GM19025 (cell line): Measurements from ENCODE around the gene UNC5A.

Experiments used
- ATAC-seq: cut with Tn5 transposase; IDR thresholded peaks from one replicate; pipeline ENCODE4 v1.9.1; 2021; ENCODE audit warnings: mild to moderate bottlenecking, low read depth, moderate library complexity; ENCODE audit not compliant: unreplicated experiment

Gene UNC5A

GRCh38 chr5:176889321-176890280, 79.2 kb downstream of the UNC5A start:
- ATAC-seq, result no peak

- ATAC-seq, result no peak
Measured at GRCh38 chr5:176890455-176891330, 80.3 kb downstream of the UNC5A start.

GRCh38 chr5:176891331-176891958, 81.1 kb downstream of the UNC5A start:
- ATAC-seq, result no peak

GRCh38 chr5:176892663-176893062, 82.3 kb downstream of the UNC5A start:
- ATAC-seq, result no peak

- ATAC-seq, result no peak
Measured at GRCh38 chr5:176894298-176894697, 83.9 kb downstream of the UNC5A start.

- ATAC-seq, result no peak
Measured at GRCh38 chr5:176895831-176896230, 85.5 kb downstream of the UNC5A start.

GRCh38 chr5:176897263-176897662, 86.9 kb downstream of the UNC5A start:
- ATAC-seq, result no peak

GRCh38 chr5:176899296-176899891, 89.0 kb downstream of the UNC5A start, which contains the start of gene HK3:
HK3 (minus strand) TSS chr5:176899346; CDS start chr5:176896159, 3,187 bp downstream.
- ATAC-seq, result no peak

GRCh38 chr5:176899946-176900779, 89.8 kb downstream of the UNC5A start:
- ATAC-seq, result no peak

- ATAC-seq, result no peak
Measured at GRCh38 chr5:176900780-176901204, 90.4 kb downstream of the UNC5A start.

GRCh38 chr5:176901260-176902101, 91.1 kb downstream of the UNC5A start:
- peak; percentile 64 for ATAC-seq

- no peak for ATAC-seq
Measured at GRCh38 chr5:176902102-176902814, 91.9 kb downstream of the UNC5A start.

- ATAC-seq, result no peak
Measured at GRCh38 chr5:176902911-176903664, 92.7 kb downstream of the UNC5A start.

GRCh38 chr5:176904276-176904675, 93.9 kb downstream of the UNC5A start:
- ATAC-seq, result no peak

GRCh38 chr5:176906126-176906525, 95.8 kb downstream of the UNC5A start:
- ATAC-seq, result no peak

GRCh38 chr5:176906796-176907195, 96.4 kb downstream of the UNC5A start:
- ATAC-seq, result no peak
